H9 (cell line): ENCODE measurements around the gene METRN. TPM values are rescaled to one million over a fixed set of nuclear protein-coding genes. Genes with fewer than 3 reads are reported as not detected.

Experiments used
- DNase-seq: peaks from one replicate; pipeline ENCODE4 v3.0.0-alpha.2; 2017
- H2AFZ ChIP-seq: one replicate; pipeline ENCODE4 v1.6.1; 2013; ENCODE audit warnings: mild to moderate bottlenecking, low read length, control low read depth, moderate library complexity
- H2AK5ac ChIP-seq: 2 replicates; pipeline ENCODE4 v1.6.1; 2013; ENCODE audit warnings: low read length, control low read depth, mixed read lengths; ENCODE audit not compliant: insufficient read length
- H2BK120ac ChIP-seq: one replicate; pipeline ENCODE4 v1.6.1; 2013; ENCODE audit warnings: low read depth, mild to moderate bottlenecking, low read length, control low read depth, inconsistent platforms; ENCODE audit not compliant: poor library complexity, severe bottlenecking
- H2BK12ac ChIP-seq: 2 replicates; pipeline ENCODE4 v1.6.1; 2013; ENCODE audit warnings: low read length, control low read depth, mixed read lengths, low read depth; ENCODE audit not compliant: insufficient read length
- H2BK15ac ChIP-seq: 2 replicates; pipeline ENCODE4 v1.6.1; 2013; ENCODE audit warnings: low read depth, low read length, control low read depth
- H2BK20ac ChIP-seq: one replicate; pipeline ENCODE4 v1.6.1; 2013; ENCODE audit warnings: low read depth, mild to moderate bottlenecking, low read length, control low read depth, inconsistent platforms; ENCODE audit not compliant: poor library complexity, severe bottlenecking
- H2BK5ac ChIP-seq: 2 replicates; pipeline ENCODE4 v1.6.1; 2013; ENCODE audit warnings: low read length, control low read depth, mixed read lengths; ENCODE audit not compliant: insufficient read length
- H3K14ac ChIP-seq: 2 replicates; pipeline ENCODE4 v1.6.1; 2013; ENCODE audit warnings: low read length, control low read depth; ENCODE audit not compliant: insufficient read depth
- H3K18ac ChIP-seq: 2 replicates; pipeline ENCODE4 v1.6.1; 2013; ENCODE audit warnings: low read depth, mild to moderate bottlenecking, mixed read lengths, low read length, control low read depth; ENCODE audit not compliant: insufficient read length
- H3K23ac ChIP-seq: 2 replicates; pipeline ENCODE4 v1.6.1; 2013; ENCODE audit warnings: low read length, control low read depth, mixed read lengths, low read depth; ENCODE audit not compliant: insufficient read length
- H3K23me2 ChIP-seq: 2 replicates; pipeline ENCODE4 v1.6.1; 2013; ENCODE audit warnings: low read depth, mild to moderate bottlenecking, mixed read lengths, low read length, control low read depth; ENCODE audit not compliant: insufficient read length, poor library complexity, severe bottlenecking
- H3K27ac ChIP-seq: 2 replicates; pipeline ENCODE4 v1.5.1; 2013; ENCODE audit warnings: low read length, control low read depth, mixed read lengths, low read depth; ENCODE audit not compliant: insufficient read length
- H3K27me3 ChIP-seq: 2 replicates; pipeline ENCODE4 v1.6.1; 2013; ENCODE audit warnings: low read length, control low read depth, inconsistent platforms; ENCODE audit not compliant: insufficient read depth
- H3K4ac ChIP-seq: 2 replicates; pipeline ENCODE4 v1.6.1; 2013; ENCODE audit warnings: low read depth, mild to moderate bottlenecking, control low read depth, inconsistent platforms, low read length, moderate library complexity
- H3K4me1 ChIP-seq: 2 replicates; pipeline ENCODE4 v1.6.1; 2013; ENCODE audit warnings: low read length, control low read depth, inconsistent platforms; ENCODE audit not compliant: insufficient read depth
- H3K4me2 ChIP-seq: 2 replicates; pipeline ENCODE4 v1.6.1; 2013; ENCODE audit warnings: low read length, control low read depth, mixed read lengths; ENCODE audit not compliant: insufficient read length, insufficient read depth
- H3K56ac ChIP-seq: 2 replicates; pipeline ENCODE4 v1.6.1; 2013; ENCODE audit warnings: low read depth, mild to moderate bottlenecking, mixed read lengths, low read length, control low read depth; ENCODE audit not compliant: insufficient read length
- H3K79me1 ChIP-seq: 2 replicates; pipeline ENCODE4 v1.6.1; 2013; ENCODE audit warnings: low read depth, mild to moderate bottlenecking, moderate library complexity, low read length, control low read depth, inconsistent platforms; ENCODE audit not compliant: insufficient read depth, poor library complexity, severe bottlenecking
- H3K79me2 ChIP-seq: 2 replicates; pipeline ENCODE4 v1.6.1; 2013; ENCODE audit warnings: low read length, control low read depth, inconsistent platforms; ENCODE audit not compliant: insufficient read depth
- H3K9ac ChIP-seq: 2 replicates; pipeline ENCODE4 v1.6.1; 2013; ENCODE audit warnings: low read length, control low read depth, mixed read lengths; ENCODE audit not compliant: insufficient read length; ENCODE audit errors: extremely low read depth
- H3K9me3 ChIP-seq: one replicate; pipeline ENCODE4 v1.6.1; 2013; ENCODE audit warnings: low read depth, low read length, inconsistent platforms; ENCODE audit not compliant: control insufficient read depth
- H3T11ph ChIP-seq: one replicate; pipeline ENCODE4 v1.6.1; 2013; ENCODE audit warnings: mild to moderate bottlenecking, low read length, control low read depth, inconsistent platforms
- H4K20me1 ChIP-seq: one replicate; pipeline ENCODE4 v1.6.1; 2013; ENCODE audit not compliant: control insufficient read depth, insufficient read length, insufficient read depth
- H4K5ac ChIP-seq: 2 replicates; pipeline ENCODE4 v1.6.1; 2013; ENCODE audit warnings: low read depth, mild to moderate bottlenecking, mixed read lengths, low read length, control low read depth; ENCODE audit not compliant: insufficient read length
- H4K8ac ChIP-seq: replicated peaks from 2 replicates; pipeline ENCODE4 v1.6.1; 2013; ENCODE audit warnings: low read length, control low read depth, mixed read lengths, low read depth; ENCODE audit not compliant: insufficient read length
- H4K91ac ChIP-seq: 2 replicates; pipeline ENCODE4 v1.6.1; 2013; ENCODE audit warnings: low read depth, mild to moderate bottlenecking, moderate library complexity, mixed read lengths, low read length, control low read depth; ENCODE audit not compliant: insufficient read length
- H3K27ac Mint-ChIP-seq, 3 experiments: 2 replicates in 2 of 3; 3 replicates in 1 of 3; pipeline ENCODE4 v1.8.0; 2020 to 2021; ENCODE audit warnings: mixed read lengths in 3 of 3, mild to moderate bottlenecking in 1 of 3, moderate library complexity in 1 of 3
- H3K27me3 Mint-ChIP-seq: 2 replicates; pipeline ENCODE4 v1.8.0; 2021; ENCODE audit warnings: low read depth, mild to moderate bottlenecking, moderate library complexity, mixed read lengths
- H3K36me3 Mint-ChIP-seq, 3 experiments: 2 replicates in 2 of 3; 3 replicates in 1 of 3; pipeline ENCODE4 v1.8.0; 2020 to 2021; ENCODE audit warnings: low read depth in 3 of 3, mixed read lengths in 3 of 3; ENCODE audit not compliant: insufficient read depth in 1 of 3
- H3K4me1 Mint-ChIP-seq, 2 experiments: 2 replicates each; pipeline ENCODE4 v1.8.0; 2020; ENCODE audit warnings: mixed read lengths in 2 of 2
- H3K4me3 Mint-ChIP-seq, 2 experiments: 2 replicates in 1 of 2; 3 replicates in 1 of 2; pipeline ENCODE4 v1.8.0; 2020 to 2021; ENCODE audit warnings: mild to moderate bottlenecking in 2 of 2, mixed read lengths in 2 of 2, moderate library complexity in 1 of 2
- H3K9me3 Mint-ChIP-seq, 2 experiments: 2 replicates in 1 of 2; 3 replicates in 1 of 2; pipeline ENCODE4 v1.8.0; 2020; ENCODE audit warnings: mild to moderate bottlenecking in 2 of 2, mixed read lengths in 2 of 2, moderate library complexity in 1 of 2
- WGBS: extraction: QIAGEN DNeasy Blood & Tissue Kit; methylation state at CpG from one replicate; pipeline ENCODE4 v1.1.7; 2013; ENCODE audit warnings: missing lambda C conversion rate, low lambda C conversion rate, mixed read lengths; ENCODE audit not compliant: insufficient read length; ENCODE audit errors: extremely low coverage; 5-methylcytosine and 5-hydroxymethylcytosine counted together
- total RNA-seq: library from RNA; stranded (reverse); gene quantifications from 2 replicates; pipeline ENCODE4 v1.2.1, GENCODE V29; 2021
- TF ChIP-seq, protein P1 (sequence below): fragments of 200-600 bp; sonication (generic); conservative IDR thresholded peaks from 3 replicates; pipeline ENCODE4 v1.8.0; 2021; ENCODE audit warnings: antibody characterized with exemption, mild to moderate bottlenecking

The METRN gene
- total RNA-seq, 1 experiment from 2014 or later, result 26.2 TPM

DNA sequence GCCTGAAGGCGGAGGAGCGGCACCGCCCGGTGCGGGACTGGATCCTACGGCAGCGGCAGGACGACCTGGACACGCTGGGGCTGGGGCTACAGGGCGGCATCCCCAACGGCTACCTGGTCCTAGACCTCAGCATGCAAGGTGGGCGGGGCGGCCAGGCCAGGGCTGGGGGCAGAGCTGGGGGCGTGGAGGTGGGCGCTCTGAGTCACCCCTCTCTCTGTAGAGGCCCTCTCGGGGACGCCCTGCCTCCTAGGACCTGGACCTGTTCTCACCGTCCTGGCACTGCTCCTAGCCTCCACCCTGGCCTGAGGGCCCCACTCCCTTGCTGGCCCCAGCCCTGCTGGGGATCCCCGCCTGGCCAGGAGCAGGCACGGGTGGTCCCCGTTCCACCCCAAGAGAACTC is 53.5 kb downstream of the METRN start:
- Mint-ChIP-seq H3K4me3 (no peak overlapping the region), H3K4me1 (peaks cover 0 to 3% of the 10 kb centered on the region in 2 experiments; a peak in 1 of 4 replicates), H3K27ac (no peak overlapping the region), H3K9me3 (no peaks in the 10 kb centered on the region; a peak in 1 of 5 replicates), H3K36me3 (no peaks in the 10 kb centered on the region), H3K27me3 (peaks cover 5% of the 10 kb centered on the region)
- Histone ChIP-seq H3K23me2 (no peaks in the 10 kb centered on the region), H4K20me1 (no peaks in the 10 kb centered on the region), H3K23ac (no peak overlapping the region), H3K4ac (no peak overlapping the region), H3T11ph (no peak overlapping the region), H2BK15ac (no peak overlapping the region), H3K27me3 (no peaks in the 10 kb centered on the region), H3K27ac (no peak overlapping the region), H3K4me2 (no peak overlapping the region), H2AK5ac (no peak overlapping the region), H3K9me3 (no peaks in the 10 kb centered on the region), H2BK20ac (no peak overlapping the region), H4K91ac (no peak overlapping the region), H4K8ac (no peak overlapping the region), H2BK12ac (no peak overlapping the region), H3K56ac (no peak overlapping the region), H2BK5ac (no peak overlapping the region), H2AFZ (no peak overlapping the region), H3K18ac (no peak overlapping the region), H2BK120ac (no peak overlapping the region), H3K79me2 (no peaks in the 10 kb centered on the region), H3K4me1 (no peaks in the 10 kb centered on the region), H4K5ac (no peak overlapping the region), H3K9ac (no peak overlapping the region), H3K79me1 (no peaks in the 10 kb centered on the region), H3K14ac (no peak overlapping the region)
- TF ChIP-seq, protein P1, sequence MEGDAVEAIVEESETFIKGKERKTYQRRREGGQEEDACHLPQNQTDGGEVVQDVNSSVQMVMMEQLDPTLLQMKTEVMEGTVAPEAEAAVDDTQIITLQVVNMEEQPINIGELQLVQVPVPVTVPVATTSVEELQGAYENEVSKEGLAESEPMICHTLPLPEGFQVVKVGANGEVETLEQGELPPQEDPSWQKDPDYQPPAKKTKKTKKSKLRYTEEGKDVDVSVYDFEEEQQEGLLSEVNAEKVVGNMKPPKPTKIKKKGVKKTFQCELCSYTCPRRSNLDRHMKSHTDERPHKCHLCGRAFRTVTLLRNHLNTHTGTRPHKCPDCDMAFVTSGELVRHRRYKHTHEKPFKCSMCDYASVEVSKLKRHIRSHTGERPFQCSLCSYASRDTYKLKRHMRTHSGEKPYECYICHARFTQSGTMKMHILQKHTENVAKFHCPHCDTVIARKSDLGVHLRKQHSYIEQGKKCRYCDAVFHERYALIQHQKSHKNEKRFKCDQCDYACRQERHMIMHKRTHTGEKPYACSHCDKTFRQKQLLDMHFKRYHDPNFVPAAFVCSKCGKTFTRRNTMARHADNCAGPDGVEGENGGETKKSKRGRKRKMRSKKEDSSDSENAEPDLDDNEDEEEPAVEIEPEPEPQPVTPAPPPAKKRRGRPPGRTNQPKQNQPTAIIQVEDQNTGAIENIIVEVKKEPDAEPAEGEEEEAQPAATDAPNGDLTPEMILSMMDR, result no peak
- no CpG with 5 or more reads among the region's 21 CpGs for WGBS
- DNase-seq, result no peak

Other genes starting within 250 kb of the METRN start
- 71.2 and 76.4 TPM in 2 replicates for gene CAPN15, start 187.4 kb upstream of the METRN start, total RNA-seq
- 0.33 and 0.50 TPM in 2 replicates for gene PRR35, start 154.7 kb upstream of the METRN start, total RNA-seq
- 0.26 and 0.42 TPM in 2 replicates for gene NHLRC4, start 148.1 kb upstream of the METRN start, total RNA-seq
- gene PIGQ, start 145.2 kb upstream of the METRN start, total RNA-seq, result 58.0 and 65.5 TPM in 2 replicates
- 19.1 and 20.4 TPM in 2 replicates for gene RAB40C, start 125.1 kb upstream of the METRN start, total RNA-seq
- 8.3 and 8.7 TPM in 2 replicates for gene WFIKKN1, start 84.1 kb upstream of the METRN start, total RNA-seq
- 108 and 109 TPM in 2 replicates for gene METTL26, start 78.8 kb upstream of the METRN start, total RNA-seq
- gene MCRIP2, start 73.3 kb upstream of the METRN start, total RNA-seq, result 50.5 and 52.5 TPM in 2 replicates
- gene WDR90, start 65.8 kb upstream of the METRN start, total RNA-seq, result 61.8 and 68.2 TPM in 2 replicates
- gene RHOT2, start 47.0 kb upstream of the METRN start, total RNA-seq, result 206 and 210 TPM in 2 replicates
- gene RHBDL1, start 39.4 kb upstream of the METRN start, total RNA-seq, result 7.6 and 8.8 TPM in 2 replicates
- 95.6 and 102 TPM in 2 replicates for gene STUB1, start 34.7 kb upstream of the METRN start, total RNA-seq
- 50.1 and 52.7 TPM in 2 replicates for gene JMJD8, start 30.8 kb upstream of the METRN start, total RNA-seq
- gene WDR24, start 24.7 kb upstream of the METRN start, total RNA-seq, result 18.3 and 19.5 TPM in 2 replicates
- gene FBXL16, start 9.3 kb upstream of the METRN start, total RNA-seq, result 9.6 and 10.7 TPM in 2 replicates
- gene ANTKMT, start 6.0 kb downstream of the METRN start, total RNA-seq, result 31.5 and 34.8 TPM in 2 replicates
- gene CCDC78, start 11.3 kb downstream of the METRN start, total RNA-seq, result 12.1 TPM in 2 replicates
- gene HAGHL, start 12.0 kb downstream of the METRN start, total RNA-seq, result 21.3 and 25.2 TPM in 2 replicates
- gene CIAO3, start 25.9 kb downstream of the METRN start, total RNA-seq, result 21.9 and 26.4 TPM in 2 replicates
- gene MSLN, start 45.6 kb downstream of the METRN start, total RNA-seq, result 0.22 and 0.31 TPM in 2 replicates
- gene RPUSD1, start 73.3 kb downstream of the METRN start, total RNA-seq, result 48.6 and 52.2 TPM in 2 replicates
- 120 and 127 TPM in 2 replicates for gene CHTF18, start 73.5 kb downstream of the METRN start, total RNA-seq
- not detected in 2 replicates for gene GNG13, start 85.6 kb downstream of the METRN start, total RNA-seq